HepG2 (cell line): ENCODE measurements around the gene SMIM10L1. TPM values are rescaled to one million over a fixed set of nuclear protein-coding genes. Genes with fewer than 3 reads are reported as not detected.

Source experiments
- ATAC-seq: fragments of 200-7000 bp; cut with Tn5 transposase; 3 replicates; pipeline ENCODE4 v1.9.1; 2020; ENCODE audit warnings: mild to moderate bottlenecking, moderate library complexity
- BruUV-seq: library from RNA; stranded (reverse); fragments of 400-500 nt; replicated peaks from 2 replicates; lab custom pipeline; 2021; lab: Mats Ljungman, UMichigan
- CTCF ChIA-PET: fragments of 300-600 bp; formaldehyde crosslinking; extraction: SDS; loops from one replicate; lab custom pipeline; 2021; ENCODE audit warnings: low total read pairs, inconsistent platforms, low intra/inter-chr PET ratio; lab: Yijun Ruan, JAX
- POLR2A ChIA-PET: fragments of 350-600 bp; sonication (Branson Sonifier 250); formaldehyde crosslinking; loops from one replicate; lab custom pipeline; 2020; ENCODE audit warnings: antibody characterized with exemption, inconsistent platforms; lab: Yijun Ruan, JAX
- DNase-seq: peaks from one replicate; pipeline ENCODE4 v3.0.0-alpha.2; 2015; ENCODE audit warnings: low spot score
- FAIRE-seq: peaks from 3 replicates; lab custom pipeline; 2011; peaks lifted over from hg19 to GRCh38; lab: Jason Lieb, UNC
- H2AFZ ChIP-seq: one replicate; pipeline ENCODE4 v1.6.1; 2011; ENCODE audit warnings: low read length, inconsistent platforms
- H3K27ac ChIP-seq: fragments of 300-600 bp; 3 replicates; pipeline ENCODE4 v1.8.0; 2011; ENCODE audit warnings: mixed run types, mild to moderate bottlenecking, mixed read lengths, low read length, inconsistent platforms; ENCODE audit not compliant: insufficient read depth; ENCODE audit errors: extremely low read length
- H3K27me3 ChIP-seq, 2 experiments: fragments of 200-600 bp in 1 of 2; 2 replicates in 1 of 2; 3 replicates in 1 of 2; pipeline versions ENCODE4 v1.6.0 to v1.8.0; 2011; ENCODE audit warnings: low read length in 2 of 2, mild to moderate bottlenecking in 2 of 2, moderate library complexity in 2 of 2, inconsistent platforms in 1 of 2; ENCODE audit not compliant: insufficient read depth in 2 of 2, control insufficient read depth in 1 of 2
- H3K36me3 ChIP-seq, 2 experiments: fragments of 200-600 bp in 1 of 2; replicated peaks in 1 of 2; 2 replicates in 1 of 2; 3 replicates in 1 of 2; pipeline versions ENCODE4 v1.5.1 to v1.8.0; 2011; ENCODE audit warnings: low read length in 2 of 2, inconsistent platforms in 1 of 2; ENCODE audit not compliant: insufficient read depth in 2 of 2, control insufficient read depth in 1 of 2
- H3K4me1 ChIP-seq: 2 replicates; pipeline ENCODE4 v1.5.1; 2012; ENCODE audit warnings: low read length, inconsistent platforms; ENCODE audit not compliant: insufficient read depth
- H3K4me2 ChIP-seq: 2 replicates; pipeline ENCODE4 v1.6.0; 2011; ENCODE audit warnings: low read depth, low read length, inconsistent platforms
- H3K4me3 ChIP-seq, 3 experiments: fragments of 200-600 bp in 1 of 3; sonication (generic), shearing (Covaris generic) in 1 of 3; replicated peaks in 1 of 3; 2 replicates each; pipeline ENCODE4 v1.5.1; 2011 to 2016; ENCODE audit warnings: low read length in 3 of 3, inconsistent platforms in 2 of 3, low read depth in 2 of 3, mild to moderate bottlenecking in 2 of 3, control low read depth in 1 of 3, mixed read lengths in 1 of 3; ENCODE audit not compliant: insufficient read depth in 1 of 3
- H3K79me2 ChIP-seq: one replicate; pipeline ENCODE4 v1.6.1; 2011; ENCODE audit warnings: low read length, inconsistent platforms; ENCODE audit not compliant: insufficient read depth
- H3K9ac ChIP-seq: 2 replicates; pipeline ENCODE4 v1.6.0; 2011; ENCODE audit warnings: mild to moderate bottlenecking, low read depth, low read length, inconsistent platforms; ENCODE audit not compliant: insufficient read depth
- H3K9me3 ChIP-seq: 2 replicates; pipeline ENCODE4 v1.5.1; 2012; ENCODE audit warnings: mild to moderate bottlenecking, low read length
- H4K20me1 ChIP-seq: 2 replicates; pipeline ENCODE4 v1.6.0; 2011; ENCODE audit warnings: inconsistent platforms, mild to moderate bottlenecking, low read length, moderate library complexity; ENCODE audit not compliant: insufficient read depth
- CENPT ChIP-seq: sonication (generic); formaldehyde crosslinking; IDR thresholded peaks from 2 replicates; pipeline ENCODE4 v1.8.0; 2022; ENCODE audit warnings: low read depth, mild to moderate bottlenecking, moderate library complexity, missing genetic modification reagents
- CENPX ChIP-seq: sonication (generic); formaldehyde crosslinking; IDR thresholded peaks from 2 replicates; pipeline ENCODE4 v1.9.0; 2021; ENCODE audit warnings: mild to moderate bottlenecking, missing genetic modification reagents, moderate library complexity
- CREB1 ChIP-seq, 2 experiments: fragments of 450-650 bp in 1 of 2; IDR thresholded peaks; 2 replicates each; pipeline ENCODE4 v1.6.1; 2016 to 2017; ENCODE audit warnings: control low read depth in 1 of 2, mild to moderate bottlenecking in 1 of 2, missing compliant biosample characterization in 1 of 2, missing genetic modification characterization in 1 of 2
- FIP1L1 ChIP-seq: fragments of 200-400 bp; formaldehyde crosslinking; IDR thresholded peaks from 2 replicates; pipeline ENCODE4 v1.6.1; 2018; ENCODE audit warnings: low read depth, mild to moderate bottlenecking, low read length, moderate library complexity, borderline replicate concordance; ENCODE audit not compliant: insufficient read depth
- IKZF5 ChIP-seq: IDR thresholded peaks from 2 replicates; pipeline ENCODE4 v1.6.1; 2018; ENCODE audit warnings: missing genetic modification reagents, mild to moderate bottlenecking, missing compliant biosample characterization
- KDM6A ChIP-seq: IDR thresholded peaks from 2 replicates; pipeline ENCODE4 v1.6.1; 2016; ENCODE audit warnings: low read depth
- NPAS2 ChIP-seq: sonication (generic); formaldehyde crosslinking; IDR thresholded peaks from 2 replicates; pipeline ENCODE4 v1.8.0; 2022; ENCODE audit warnings: mild to moderate bottlenecking, missing genetic modification reagents, borderline replicate concordance
- PITX1 ChIP-seq: sonication (generic); formaldehyde crosslinking; IDR thresholded peaks from 2 replicates; pipeline ENCODE4 v1.5.1; 2020; ENCODE audit warnings: mild to moderate bottlenecking, missing genetic modification reagents
- SRF ChIP-seq: IDR thresholded peaks from 2 replicates; pipeline ENCODE4 v1.6.1; 2011; ENCODE audit warnings: mild to moderate bottlenecking, low read depth, low read length, moderate library complexity
- SRSF1 ChIP-seq: fragments of 200-400 bp; formaldehyde crosslinking; optimal IDR thresholded peaks from 2 replicates; pipeline ENCODE3; 2017; ENCODE audit warnings: mild to moderate bottlenecking, low read depth, low read length, moderate library complexity
- XBP1 ChIP-seq: sonication (generic); formaldehyde crosslinking; IDR thresholded peaks from 2 replicates; pipeline ENCODE4 v1.5.0; 2020; ENCODE audit warnings: missing genetic modification reagents
- ZBTB38 ChIP-seq: sonication (generic); formaldehyde crosslinking; IDR thresholded peaks from 2 replicates; pipeline ENCODE4 v1.5.1; 2020; ENCODE audit warnings: mild to moderate bottlenecking, missing genetic modification reagents
- ZFYVE20 ChIP-seq: sonication (generic); formaldehyde crosslinking; IDR thresholded peaks from 2 replicates; pipeline ENCODE4 v1.8.0; 2023; ENCODE audit warnings: low read depth, mild to moderate bottlenecking, moderate library complexity, missing genetic modification reagents, borderline replicate concordance
- ZMYM4 ChIP-seq: sonication (generic); formaldehyde crosslinking; IDR thresholded peaks from 2 replicates; pipeline ENCODE4 v1.8.1; 2023; ENCODE audit warnings: mild to moderate bottlenecking, missing genetic modification reagents
- ZNF235 ChIP-seq: sonication (generic); formaldehyde crosslinking; IDR thresholded peaks from 2 replicates; pipeline ENCODE4 v1.8.1; 2023; ENCODE audit warnings: mild to moderate bottlenecking, missing genetic modification reagents, borderline replicate concordance
- ZNF570 ChIP-seq: sonication (generic); formaldehyde crosslinking; IDR thresholded peaks from 2 replicates; pipeline ENCODE4 v1.4.0; 2020; ENCODE audit warnings: mild to moderate bottlenecking, missing genetic modification reagents, borderline replicate concordance
- ZSCAN22 ChIP-seq: sonication (generic); formaldehyde crosslinking; IDR thresholded peaks from 2 replicates; pipeline ENCODE4 v1.4.0; 2020; ENCODE audit warnings: mild to moderate bottlenecking, missing genetic modification reagents
- ZXDC ChIP-seq: sonication (generic); formaldehyde crosslinking; IDR thresholded peaks from 2 replicates; pipeline ENCODE4 v1.5.0; 2020; ENCODE audit warnings: mild to moderate bottlenecking, missing genetic modification reagents
- WGBS: methylation state at CpG from one replicate; pipeline ENCODE4 v1.1.6; 2017; ENCODE audit warnings: low lambda C conversion rate; 5-methylcytosine and 5-hydroxymethylcytosine counted together
- in situ Hi-C: cut with HindIII; loops from 2 replicates; pipeline ENCODE4 v1.10.0; 2017; ENCODE audit warnings: low pct_unique_long_range_greater_than_20kb; ENCODE audit not compliant: extremely low pct_ligation_motif_present
- intact Hi-C: fragments of 100-400 bp; cut with micrococcal nuclease; formaldehyde crosslinking; loops from one replicate; pipeline ENCODE4 v1.10.0; 2022; ENCODE audit not compliant: unreplicated experiment
- polyA plus RNA-seq, 8 experiments: library from polyadenylated mRNA; depleted of rRNA in 3 of 8; stranded (reverse) in 7 of 8; unstranded in 1 of 8; fragments of >200 nt; fragmentation: Illumina TruSeq in 4 of 8; extraction: Trizol in 4 of 8; gene quantifications; 2 replicates each; pipeline versions ENCODE4 v1.2.1 to v1.2.3, GENCODE V29; 2011 to 2016; ENCODE audit warnings: low read depth in 4 of 8, missing spikeins in 1 of 8, mixed read lengths in 1 of 8; ENCODE audit not compliant: insufficient read depth in 1 of 8
- total RNA-seq, 5 experiments: library from RNA; depleted of rRNA; stranded (reverse); fragments of >200 nt; fragmentation: Illumina TruSeq; extraction: Trizol; gene quantifications; 2 replicates each; pipeline ENCODE4 v1.2.3, GENCODE V29; 2016; ENCODE audit warnings: low read depth in 1 of 5

The SMIM10L1 gene
- total and polyA plus RNA-seq, 2 of the 13 experiments (the other 11 are each of a cell fraction or from before 2014, with no cell fraction given), result 3.7 to 11.8 TPM

GRCh38 chr12:11147420-11147819 lies 23.6 kb upstream of the SMIM10L1 start:
- WGBS, result 97% methylated on average over 1 of the region's 1 CpG

GRCh38 chr12:11150832-11151231 lies 20.2 kb upstream of the SMIM10L1 start:
- POLR2A ChIA-PET, result no interaction called here
- no peaks in the 10 kb centered on the region for H3K4me1 ChIP-seq
- H3K9ac ChIP-seq, result no peak overlapping the region
- ATAC-seq, result no peak
- no peaks in the 10 kb centered on the region for H3K9me3 ChIP-seq
- no peak overlapping the region for H3K27ac ChIP-seq
- H3K4me3 ChIP-seq, result no peak overlapping the region
- CTCF ChIA-PET, result no interaction called here
- no peaks in the 10 kb centered on the region for H3K27me3 ChIP-seq
- FAIRE-seq, result no peak
- BruUV-seq, result no TSS peak
- H3K79me2 ChIP-seq, result peaks cover 41% of the 10 kb centered on the region
- peaks cover 0 to 5% of the 10 kb centered on the region in 2 experiments; a peak in 1 of 5 replicates for H3K36me3 ChIP-seq
- H2AFZ ChIP-seq, result no peak overlapping the region
- in situ Hi-C loops, result no loop called here
- no peak overlapping the region for H3K4me2 ChIP-seq
- 57% methylated on average over 1 of the region's 1 CpG for WGBS
- DNase-seq, result no peak
- no peaks in the 10 kb centered on the region for H4K20me1 ChIP-seq
- intact Hi-C loops, result no loop called here
- no peak for TF ChIP-seq CENPT (CRISPR knock-in tag)
- TF ChIP-seq ZFYVE20, result no peak
- TF ChIP-seq ZSCAN22 (CRISPR knock-in tag), result no peak
- TF ChIP-seq PITX1, result no peak
- TF ChIP-seq ZBTB38 (CRISPR knock-in tag), result no peak
- TF ChIP-seq NPAS2 (CRISPR knock-in tag), result no peak
- TF ChIP-seq ZNF570, result no peak
- no peak for TF ChIP-seq ZNF235 (CRISPR knock-in tag)
- TF ChIP-seq ZXDC (CRISPR knock-in tag), result no peak

More at GRCh38 chr12:11147420-11147819, 23.6 kb upstream of the SMIM10L1 start:
- TF ChIP-seq SRSF1, result no peak
- TF ChIP-seq XBP1, result no peak
- no peak for TF ChIP-seq ZMYM4 (CRISPR knock-in tag)
- TF ChIP-seq KDM6A (CRISPR knock-in tag), result no peak
- TF ChIP-seq FIP1L1, result no peak
- no peak for TF ChIP-seq SRF
- no peak for TF ChIP-seq IKZF5
- TF ChIP-seq CREB1 (IDR thresholded peaks at IDR 0.05), result no peak
- TF ChIP-seq CREB1 (CRISPR knock-in tag; IDR thresholded peaks at IDR 0.05), result no peak
- no peak for TF ChIP-seq CENPX (CRISPR knock-in tag)
- TF ChIP-seq, all 625 proteins: peak for 0
- intact Hi-C loops, result no loop called here
- Histone ChIP-seq H2AFZ (no peak overlapping the region), H3K36me3 (no peaks in the 10 kb centered on the region; a peak in 1 of 5 replicates), H3K27me3 (no peaks in the 10 kb centered on the region), H3K4me1 (no peaks in the 10 kb centered on the region), H3K79me2 (peaks cover 38% of the 10 kb centered on the region), H3K4me3 (no peak overlapping the region), H3K4me2 (no peak overlapping the region), H4K20me1 (no peaks in the 10 kb centered on the region), H3K27ac (no peak overlapping the region), H3K9me3 (no peaks in the 10 kb centered on the region), H3K9ac (no peak overlapping the region)
- FAIRE-seq (no peak), DNase-seq (no peak), ATAC-seq (no peak)
- ChIA-PET POLR2A (no interaction called here), CTCF (no interaction called here)
- BruUV-seq, result no TSS peak
- in situ Hi-C loops, result no loop called here
